SHP77 (cell line): Measurements from ENCODE around the gene LRRC27.
A peak's percentile ranks its signal among the peaks of the same experiment; 100 is the strongest.

Experiments
- DNase-seq, 2 experiments: peaks; one replicate each; lab custom pipeline; 2025; lab: John Stamatoyannopoulos, UW

The LRRC27 gene

GRCh38 chr10:132301371-132302330 is 30.3 kb upstream of the LRRC27 start:
- DNase-seq, result no peak

- DNase-seq, result no peak
Measured at GRCh38 chr10:132302421-132303310, 29.3 kb upstream of the LRRC27 start.

- DNase-seq, result no peak
Measured at GRCh38 chr10:132303361-132304115, 28.5 kb upstream of the LRRC27 start.

GRCh38 chr10:132304756-132305509 is 27.1 kb upstream of the LRRC27 start:
- DNase-seq, result no peak

GRCh38 chr10:132305654-132306342 is 26.2 kb upstream of the LRRC27 start:
- DNase-seq, result no peak

GRCh38 chr10:132306343-132306685 is 25.7 kb upstream of the LRRC27 start:
- DNase-seq, result no peak

- DNase-seq, result peak; percentile 44 to 77
Measured at GRCh38 chr10:132306864-132307751, 24.9 kb upstream of the LRRC27 start.

- peak; percentile 33 to 73 for DNase-seq
Measured at GRCh38 chr10:132307823-132308586, 24.0 kb upstream of the LRRC27 start, which contains the start of gene STK32C. Gene STK32C, minus strand, starts transcription at chr10:132307950. Its CDS starts 117 bp downstream, at chr10:132307833.

- no peak for DNase-seq
Measured at GRCh38 chr10:132308587-132309470, 23.2 kb upstream of the LRRC27 start.

GRCh38 chr10:132309471-132309865 is 22.5 kb upstream of the LRRC27 start:
- no peak for DNase-seq

GRCh38 chr10:132309879-132310591 is 22.0 kb upstream of the LRRC27 start:
- DNase-seq, result no peak

GRCh38 chr10:132310701-132311337 is 21.2 kb upstream of the LRRC27 start:
- DNase-seq, result no peak

- peak; percentile 77 to 87 for DNase-seq
Measured at GRCh38 chr10:132311338-132311939, 20.6 kb upstream of the LRRC27 start.

- no peak for DNase-seq
Measured at GRCh38 chr10:132313305-132313704, 18.7 kb upstream of the LRRC27 start.

GRCh38 chr10:132313865-132314264 is 18.1 kb upstream of the LRRC27 start:
- no peak for DNase-seq

- no peak for DNase-seq
Measured at GRCh38 chr10:132314336-132314735, 17.7 kb upstream of the LRRC27 start.
